Effector memory CD8-positive, alpha-beta T cell (primary cell): ENCODE results near the gene TRMT6.

ENCODE experiments used
- ATAC-seq: fragments of 150-1000 bp; cut with Tn5 transposase; replicated peaks from 2 replicates; pipeline ENCODE4 v1.10.0; 2021; ENCODE audit warnings: mild to moderate bottlenecking, moderate library complexity
- DNase-seq, 3 experiments: peaks; one replicate each; pipeline ENCODE4 v3.0.0; 2021
- H3K27ac Mint-ChIP-seq, 2 donors: one replicate each; pipeline ENCODE4 v1.8.0; 2022; ENCODE audit warnings: mild to moderate bottlenecking in 2 of 2, mixed read lengths in 2 of 2, moderate library complexity in 2 of 2
- H3K27me3 Mint-ChIP-seq, 2 donors: one replicate each; pipeline ENCODE4 v1.8.0; 2022; ENCODE audit warnings: mixed read lengths in 2 of 2
- H3K36me3 Mint-ChIP-seq: one replicate; pipeline ENCODE4 v1.8.0; 2022; ENCODE audit warnings: mild to moderate bottlenecking, moderate library complexity, mixed read lengths; ENCODE audit not compliant: insufficient read depth
- H3K4me1 Mint-ChIP-seq, 2 donors: one replicate each; pipeline ENCODE4 v1.8.0; 2022; ENCODE audit warnings: low read depth in 2 of 2, mixed read lengths in 2 of 2
- H3K4me3 Mint-ChIP-seq, 2 donors: one replicate each; pipeline ENCODE4 v1.8.0; 2022; ENCODE audit warnings: mild to moderate bottlenecking in 2 of 2, mixed read lengths in 2 of 2, moderate library complexity in 2 of 2
- H3K9me3 Mint-ChIP-seq, 2 donors: one replicate each; pipeline ENCODE4 v1.8.0; 2022; ENCODE audit warnings: mixed read lengths in 2 of 2

The TRMT6 gene

DNA sequence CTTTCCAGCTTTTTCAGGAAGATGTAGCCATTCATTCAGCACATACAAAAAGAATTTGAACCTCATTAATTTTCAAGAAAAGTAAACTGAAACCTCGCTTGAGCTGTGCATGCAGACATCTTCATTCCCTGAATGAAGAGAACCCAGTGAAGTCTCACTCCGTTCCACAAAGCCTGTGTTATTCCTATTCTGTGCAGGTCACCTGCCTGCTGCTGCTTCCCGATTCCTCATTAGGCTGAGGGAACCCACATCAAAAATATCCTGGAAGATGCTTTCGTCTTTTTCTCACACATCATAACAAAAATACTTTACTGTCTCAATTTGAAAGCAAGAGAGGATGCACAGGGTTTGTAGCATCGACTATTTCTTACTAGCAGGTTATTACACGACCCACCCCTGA lies 40.1 kb downstream of the TRMT6 start:
- peaks cover 66 to 97% of the 10 kb centered on the region in 2 donors for H3K27me3 Mint-ChIP-seq
- H3K4me1 Mint-ChIP-seq = peaks cover 5 to 12% of the 10 kb centered on the region in 2 donors
- ATAC-seq (no peak), DNase-seq (no peak)
- H3K9me3 Mint-ChIP-seq = peaks cover 0 to 1% of the 10 kb centered on the region in 2 donors
- no peaks in the 10 kb centered on the region for H3K36me3 Mint-ChIP-seq
- peak overlapping the region; percentile 69 to 79 for H3K4me3 Mint-ChIP-seq
- no peak overlapping the region for H3K27ac Mint-ChIP-seq

DNA sequence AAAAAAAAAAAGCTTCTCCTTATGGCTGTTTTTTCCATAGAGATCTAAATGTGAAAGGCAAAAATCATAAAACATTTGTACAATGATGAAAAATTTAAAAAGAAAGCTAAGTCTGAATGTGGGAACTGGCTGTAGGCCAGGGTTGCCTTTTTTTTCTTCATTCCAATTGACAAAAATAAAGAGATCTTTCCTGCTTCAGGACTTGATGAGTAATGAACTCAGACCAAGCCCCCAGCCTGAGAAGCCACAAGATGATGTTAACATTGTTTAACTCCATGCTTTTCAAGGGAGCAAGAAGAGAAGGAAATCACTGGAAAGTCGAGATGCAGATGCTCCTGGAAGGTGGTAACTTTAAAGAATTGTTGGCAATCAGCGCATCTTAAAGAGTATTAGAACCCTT lies 41.4 kb downstream of the TRMT6 start:
- Mint-ChIP-seq H3K9me3 (peaks cover 0 to 1% of the 10 kb centered on the region in 2 donors), H3K27ac (no peak overlapping the region), H3K4me1 (peaks cover 5 to 12% of the 10 kb centered on the region in 2 donors), H3K36me3 (no peaks in the 10 kb centered on the region), H3K27me3 (peaks cover 77 to 97% of the 10 kb centered on the region in 2 donors), H3K4me3 (no peak overlapping the region)
- DNase-seq (no peak), ATAC-seq (no peak)

DNA sequence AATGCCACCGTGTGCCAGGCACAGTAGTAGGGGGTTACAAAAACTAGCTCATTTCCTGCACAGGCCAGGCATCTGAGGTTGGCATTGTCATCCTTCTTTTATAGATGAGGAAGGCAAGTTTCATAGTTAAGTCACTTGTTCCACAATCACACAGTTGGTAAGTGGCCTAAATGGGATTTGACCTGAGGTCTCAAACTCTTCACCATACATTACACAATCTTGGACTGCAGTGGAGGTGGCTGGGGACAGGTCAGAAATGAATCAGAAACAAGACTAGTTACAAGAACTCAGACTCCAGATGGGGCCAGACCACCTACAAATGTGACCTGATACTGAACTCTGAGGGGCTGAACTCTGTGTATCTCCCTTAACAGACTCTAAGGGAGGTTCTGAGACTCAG lies 49.4 kb downstream of the TRMT6 start:
- Mint-ChIP-seq H3K4me1 (no peaks in the 10 kb centered on the region), H3K27ac (no peak overlapping the region), H3K4me3 (no peak overlapping the region), H3K27me3 (peaks cover 47 to 66% of the 10 kb centered on the region in 2 donors), H3K36me3 (no peaks in the 10 kb centered on the region), H3K9me3 (no peaks in the 10 kb centered on the region)
- no peak for ATAC-seq
- DNase-seq = no peak

DNA sequence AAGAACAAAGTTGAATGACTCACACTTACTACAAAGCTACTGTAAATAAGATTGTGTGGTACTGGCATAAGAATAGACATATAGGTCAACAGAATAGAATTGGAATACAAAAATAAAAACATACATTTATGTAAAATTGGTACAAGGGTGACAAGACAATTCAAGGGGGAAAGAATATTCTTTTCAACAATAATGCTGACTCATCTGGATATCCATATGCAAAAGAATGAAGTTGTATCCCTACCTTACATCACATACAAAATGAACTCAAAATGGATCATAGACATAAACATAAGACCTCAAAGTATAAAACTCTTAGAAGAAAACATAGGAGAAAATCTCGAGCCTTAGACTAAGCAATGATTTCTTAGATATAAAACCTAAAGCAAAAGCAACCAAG lies 50.9 kb downstream of the TRMT6 start:
- DNase-seq (no peak), ATAC-seq (no peak)
- H3K36me3 Mint-ChIP-seq = no peaks in the 10 kb centered on the region
- H3K9me3 Mint-ChIP-seq = no peaks in the 10 kb centered on the region
- H3K27me3 Mint-ChIP-seq = peaks cover 48 to 64% of the 10 kb centered on the region in 2 donors
- H3K4me1 Mint-ChIP-seq = no peaks in the 10 kb centered on the region
- no peak overlapping the region for H3K27ac Mint-ChIP-seq
- no peak overlapping the region for H3K4me3 Mint-ChIP-seq

DNA sequence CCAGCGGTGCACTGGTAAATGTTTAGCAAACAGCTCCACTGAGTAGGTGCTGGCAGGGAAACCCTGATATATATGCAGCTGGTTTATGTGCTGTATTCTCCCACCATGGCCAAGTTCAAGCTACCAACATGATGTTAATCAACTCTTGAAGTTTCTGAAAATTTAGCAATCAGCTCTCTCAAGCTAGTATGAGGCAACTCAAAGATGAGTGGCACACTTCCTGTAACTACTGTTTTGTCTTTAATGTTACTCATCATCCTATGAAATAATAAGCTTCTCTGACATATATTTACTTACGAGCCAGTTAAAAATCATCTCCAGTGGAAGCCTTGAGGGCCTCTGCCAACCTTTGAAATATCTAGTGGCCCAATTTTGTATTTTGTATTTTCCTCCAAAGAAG lies 54.7 kb downstream of the TRMT6 start:
- ATAC-seq = no peak

DNA sequence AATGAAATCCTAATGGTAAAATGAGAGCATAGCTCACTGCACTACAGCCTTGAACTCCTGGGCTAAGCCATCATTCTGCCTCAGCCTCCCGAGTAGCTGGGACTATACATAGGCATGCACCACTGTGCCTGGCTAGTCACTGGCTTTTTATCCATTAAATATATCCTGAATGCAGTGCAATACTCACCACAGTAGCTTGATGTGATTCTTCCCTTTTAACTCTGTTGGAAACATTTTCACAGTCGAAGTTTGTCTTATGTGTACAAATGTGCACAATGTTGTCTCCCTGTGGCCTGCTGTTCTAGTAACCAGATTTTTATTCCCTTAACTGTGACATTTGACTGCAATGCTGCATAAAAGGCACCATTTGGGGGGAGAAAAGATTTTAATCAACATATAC lies 56.7 kb downstream of the TRMT6 start:
- Mint-ChIP-seq H3K9me3 (no peaks in the 10 kb centered on the region), H3K27me3 (peaks cover 33 to 34% of the 10 kb centered on the region in 2 donors), H3K27ac (no peak overlapping the region), H3K36me3 (peaks cover 3% of the 10 kb centered on the region), H3K4me1 (no peaks in the 10 kb centered on the region), H3K4me3 (no peak overlapping the region)
- ATAC-seq = no peak
- no peak for DNase-seq

More for the DNA sequence above, 54.7 kb downstream of the TRMT6 start:
- H3K27ac Mint-ChIP-seq = no peak overlapping the region
- peaks cover 33 to 37% of the 10 kb centered on the region in 2 donors for H3K27me3 Mint-ChIP-seq
- H3K36me3 Mint-ChIP-seq = peaks cover 3% of the 10 kb centered on the region
- H3K4me1 Mint-ChIP-seq = no peaks in the 10 kb centered on the region
- H3K9me3 Mint-ChIP-seq = no peaks in the 10 kb centered on the region
- no peak for DNase-seq
- no peak overlapping the region for H3K4me3 Mint-ChIP-seq

DNA sequence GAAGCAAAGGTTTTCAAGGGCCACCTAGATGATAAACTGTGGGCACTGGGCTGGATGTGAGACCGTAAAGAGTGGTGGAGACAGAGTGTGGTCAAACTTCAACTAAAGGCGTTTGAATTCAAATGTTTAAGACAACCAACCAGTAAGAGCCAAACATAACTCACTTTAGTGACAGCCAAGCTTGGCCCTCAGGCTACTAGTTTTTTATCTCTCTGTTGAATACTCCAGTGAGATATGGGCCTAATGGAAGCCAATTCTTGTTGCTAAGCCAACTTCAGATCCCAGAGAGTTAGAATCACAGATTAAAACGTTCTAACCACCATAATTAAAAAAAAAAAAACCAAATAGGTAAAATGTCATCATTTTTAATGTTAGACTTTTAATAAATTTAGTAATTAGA lies 57.3 kb downstream of the TRMT6 start:
- no peaks in the 10 kb centered on the region for H3K9me3 Mint-ChIP-seq
- H3K4me3 Mint-ChIP-seq = no peak overlapping the region
- no peak overlapping the region for H3K27ac Mint-ChIP-seq
- ATAC-seq (no peak), DNase-seq (no peak)
- H3K4me1 Mint-ChIP-seq = no peaks in the 10 kb centered on the region
- peaks cover 37 to 40% of the 10 kb centered on the region in 2 donors for H3K27me3 Mint-ChIP-seq
- H3K36me3 Mint-ChIP-seq = peaks cover 3% of the 10 kb centered on the region

DNA sequence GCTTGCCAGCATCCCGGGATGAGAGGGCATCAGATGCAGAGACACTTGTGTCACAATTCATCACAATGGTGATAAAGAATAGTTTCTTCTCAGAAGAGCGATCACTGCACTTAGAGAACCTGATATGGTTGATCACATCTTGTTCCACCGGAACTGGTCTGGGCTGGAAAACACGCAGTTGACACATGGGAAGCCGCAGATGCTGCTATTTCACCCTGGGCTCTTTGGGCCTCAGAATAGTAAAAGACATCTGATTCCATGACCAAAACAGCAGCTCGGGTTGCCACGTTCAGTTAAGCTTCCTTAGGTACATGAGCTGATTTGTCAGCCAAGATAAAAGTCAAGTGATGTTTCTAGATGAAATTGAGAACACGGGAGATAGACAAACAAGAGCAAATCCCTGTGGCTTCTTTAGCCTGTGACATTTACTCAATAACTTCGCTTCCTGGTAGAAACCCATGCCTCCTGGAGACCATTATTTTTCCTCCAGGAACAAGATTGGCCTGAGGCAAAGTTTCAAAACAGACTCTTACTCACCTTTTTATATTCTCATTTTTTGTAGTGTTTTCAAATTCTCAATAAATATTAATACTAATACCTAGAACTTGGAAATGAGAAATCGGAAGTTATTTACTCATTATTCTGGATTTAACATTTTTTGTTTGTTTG lies 59.4 kb downstream of the TRMT6 start:
- no peak overlapping the region for H3K4me3 Mint-ChIP-seq
- DNase-seq (no peak), ATAC-seq (no peak)
- no peaks in the 10 kb centered on the region for H3K9me3 Mint-ChIP-seq
- peaks cover 23 to 41% of the 10 kb centered on the region in 2 donors for H3K27me3 Mint-ChIP-seq
- peaks cover 3% of the 10 kb centered on the region for H3K36me3 Mint-ChIP-seq
- H3K27ac Mint-ChIP-seq = no peak overlapping the region
- no peaks in the 10 kb centered on the region for H3K4me1 Mint-ChIP-seq

DNA sequence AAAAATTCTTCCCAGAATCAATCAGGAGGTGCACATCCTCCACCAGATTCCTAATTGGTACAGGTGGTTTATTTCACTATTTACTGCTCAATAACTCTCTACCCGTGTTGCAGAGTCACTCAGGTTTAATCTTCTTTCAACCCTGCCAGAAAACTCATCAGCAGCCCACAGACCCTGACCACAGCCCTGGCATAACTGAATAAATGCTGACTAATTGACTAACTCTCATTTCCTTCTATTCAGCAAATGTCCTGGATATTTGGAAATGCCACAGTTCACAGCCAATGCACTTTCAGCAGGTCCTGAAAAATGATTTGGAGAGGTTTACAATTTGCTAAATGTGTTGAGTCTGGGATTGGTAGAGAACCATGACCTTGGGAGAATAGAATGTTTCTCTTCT lies 62.3 kb downstream of the TRMT6 start:
- ATAC-seq (no peak), DNase-seq (no peak)
- Mint-ChIP-seq H3K27me3 (peaks cover 13 to 54% of the 10 kb centered on the region in 2 donors), H3K4me1 (no peaks in the 10 kb centered on the region), H3K4me3 (no peak overlapping the region), H3K36me3 (peaks cover 3% of the 10 kb centered on the region), H3K27ac (no peak overlapping the region), H3K9me3 (no peaks in the 10 kb centered on the region)

DNA sequence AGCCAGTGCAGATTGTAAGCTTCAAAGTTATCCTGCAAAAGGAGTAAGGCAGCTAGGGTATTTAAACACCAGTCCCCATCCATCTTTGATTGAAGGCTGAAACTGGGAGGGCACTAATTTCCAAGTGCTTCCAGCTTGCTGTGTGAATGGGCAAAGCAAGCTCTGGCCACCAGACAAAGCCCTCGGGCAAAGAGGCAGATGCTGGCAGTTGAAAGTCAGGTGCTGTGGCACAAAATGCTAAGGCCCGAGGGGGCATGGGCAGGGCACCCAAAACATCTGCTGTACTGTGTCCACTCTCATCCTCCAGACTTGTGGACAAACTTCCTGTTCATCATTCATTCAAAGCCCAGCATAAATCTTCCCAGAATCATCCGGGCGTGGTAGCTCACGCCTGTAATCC lies 62.9 kb downstream of the TRMT6 start:
- Mint-ChIP-seq H3K27me3 (peaks cover 13 to 56% of the 10 kb centered on the region in 2 donors), H3K36me3 (peaks cover 3% of the 10 kb centered on the region), H3K27ac (no peak overlapping the region), H3K4me1 (no peaks in the 10 kb centered on the region), H3K4me3 (no peak overlapping the region), H3K9me3 (no peaks in the 10 kb centered on the region)
- ATAC-seq (no peak), DNase-seq (no peak)
